Epithelial cell of proximal tubule (primary cell): ENCODE measurements around the gene AFAP1L1. TPM values are rescaled to one million over a fixed set of nuclear protein-coding genes. Genes with fewer than 3 reads are reported as not detected.

ENCODE experiments used
- DNase-seq: peaks from one replicate; pipeline ENCODE4 v3.0.0-alpha.2; 2011; ENCODE audit warnings: low read depth
- H3K4me3 ChIP-seq: 2 replicates; pipeline ENCODE4 v1.5.1; 2011; ENCODE audit warnings: low read depth, mild to moderate bottlenecking, low read length
- total RNA-seq: library from RNA; depleted of rRNA; stranded (reverse); fragments of >200 nt; gene quantifications from 2 replicates; pipeline ENCODE4 v1.2.3, GENCODE V29; 2015
- TF ChIP-seq, protein P1 (sequence below): conservative IDR thresholded peaks from 2 replicates; pipeline ENCODE4 v1.5.1; 2012; ENCODE audit warnings: low read depth, mild to moderate bottlenecking, low read length

The AFAP1L1 gene
- total RNA-seq, 1 donor from 2014 or later: 17.2 TPM

- no peak for DNase-seq
- H3K4me3 ChIP-seq: peak overlapping the region; percentile 100
- TF ChIP-seq, protein P1, sequence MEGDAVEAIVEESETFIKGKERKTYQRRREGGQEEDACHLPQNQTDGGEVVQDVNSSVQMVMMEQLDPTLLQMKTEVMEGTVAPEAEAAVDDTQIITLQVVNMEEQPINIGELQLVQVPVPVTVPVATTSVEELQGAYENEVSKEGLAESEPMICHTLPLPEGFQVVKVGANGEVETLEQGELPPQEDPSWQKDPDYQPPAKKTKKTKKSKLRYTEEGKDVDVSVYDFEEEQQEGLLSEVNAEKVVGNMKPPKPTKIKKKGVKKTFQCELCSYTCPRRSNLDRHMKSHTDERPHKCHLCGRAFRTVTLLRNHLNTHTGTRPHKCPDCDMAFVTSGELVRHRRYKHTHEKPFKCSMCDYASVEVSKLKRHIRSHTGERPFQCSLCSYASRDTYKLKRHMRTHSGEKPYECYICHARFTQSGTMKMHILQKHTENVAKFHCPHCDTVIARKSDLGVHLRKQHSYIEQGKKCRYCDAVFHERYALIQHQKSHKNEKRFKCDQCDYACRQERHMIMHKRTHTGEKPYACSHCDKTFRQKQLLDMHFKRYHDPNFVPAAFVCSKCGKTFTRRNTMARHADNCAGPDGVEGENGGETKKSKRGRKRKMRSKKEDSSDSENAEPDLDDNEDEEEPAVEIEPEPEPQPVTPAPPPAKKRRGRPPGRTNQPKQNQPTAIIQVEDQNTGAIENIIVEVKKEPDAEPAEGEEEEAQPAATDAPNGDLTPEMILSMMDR: no peak
These were observed 72.5 kb downstream of the AFAP1L1 start for GRCh38 chr5:149344151-149344550.

DNA sequence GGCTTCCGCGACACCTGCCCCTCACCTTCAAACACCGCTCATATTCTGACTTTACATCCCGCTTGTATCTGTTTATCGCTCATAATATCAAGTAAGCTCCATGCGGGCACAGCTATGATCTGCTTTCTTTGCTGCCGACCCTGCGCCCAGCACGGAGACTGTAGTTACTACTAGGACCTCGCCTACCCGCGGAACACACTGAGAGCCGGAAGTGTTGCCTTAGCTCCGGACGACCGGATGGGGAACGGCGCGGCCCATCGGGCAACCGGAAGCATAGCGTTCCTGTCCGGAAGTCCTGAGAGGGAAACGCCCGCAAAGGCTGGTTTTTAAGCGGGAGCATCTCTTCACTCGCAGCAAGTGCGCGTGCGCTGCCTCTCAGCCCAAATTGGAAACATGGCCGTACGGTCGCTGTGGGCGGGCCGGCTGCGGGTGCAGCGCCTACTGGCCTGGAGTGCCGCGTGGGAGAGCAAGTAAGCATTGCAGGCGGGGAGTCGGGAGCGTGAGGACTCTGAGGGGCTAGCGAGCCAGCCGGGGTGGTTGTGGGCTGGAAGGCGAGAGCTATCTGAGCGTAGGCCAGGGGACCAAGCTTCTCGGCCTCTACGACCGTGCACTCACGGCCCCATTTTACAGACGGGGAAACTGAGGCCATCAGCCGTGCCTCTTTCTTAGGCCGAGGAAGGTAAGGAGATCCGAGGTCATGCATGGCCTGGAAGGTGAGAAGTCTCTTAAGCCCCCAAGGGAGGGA, 73.7 kb downstream of the AFAP1L1 start, which contains the start of gene GRPEL2:
Gene GRPEL2 (plus strand): TSS at position 353 of the 745 bp plus-strand sequence. CDS start 41 bp downstream, at position 394.
- TF ChIP-seq, protein P1: no peak
- peak; percentile 77 for DNase-seq
- H3K4me3 ChIP-seq: peak within 1 kb of the TSS; percentile 100

- peak overlapping the region; percentile 100 for H3K4me3 ChIP-seq
- no peak for DNase-seq
- TF ChIP-seq, protein P1: no peak
These were observed 74.2 kb downstream of the AFAP1L1 start for GRCh38 chr5:149345892-149346222.

DNA sequence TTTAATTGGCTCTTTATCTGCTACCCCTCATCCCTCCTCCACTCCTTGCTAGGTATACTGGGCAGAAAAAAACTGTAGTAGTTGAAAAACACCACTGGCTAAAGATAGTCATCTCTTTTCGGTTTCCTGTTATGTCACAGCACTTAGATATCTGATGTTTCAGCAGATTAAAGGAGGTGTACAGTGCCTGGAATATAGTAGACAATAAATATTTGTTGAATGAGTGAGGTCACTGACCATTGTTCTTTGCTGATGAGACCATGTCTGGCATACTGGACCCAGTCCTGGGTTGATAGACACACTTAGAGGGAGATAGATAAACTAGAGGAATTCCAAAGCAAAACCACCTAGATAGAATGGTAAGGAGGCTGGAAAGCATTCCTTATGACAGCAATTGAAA, 76.9 kb downstream of the AFAP1L1 start:
- no peak overlapping the region for H3K4me3 ChIP-seq
- TF ChIP-seq, protein P1: no peak
- no peak for DNase-seq

DNA sequence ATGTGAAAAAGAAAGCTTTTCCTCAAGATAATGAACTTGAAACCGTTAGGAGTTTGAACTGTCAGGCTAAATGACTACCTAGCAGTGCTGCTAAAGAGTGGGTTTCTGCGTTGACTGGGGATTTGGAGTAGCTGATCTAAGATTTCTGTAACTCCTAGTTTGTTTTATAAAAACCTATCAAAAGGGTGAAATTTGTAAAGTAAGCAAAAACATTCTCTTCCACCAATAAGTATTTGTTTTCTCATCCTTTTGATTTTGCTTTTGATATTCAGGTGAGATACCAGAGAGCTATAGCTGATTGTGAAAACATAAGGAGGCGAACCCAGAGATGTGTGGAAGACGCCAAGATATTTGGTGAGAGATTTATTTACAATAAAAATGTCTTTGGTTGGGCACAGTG, 77.7 kb downstream of the AFAP1L1 start:
- H3K4me3 ChIP-seq: no peak overlapping the region
- TF ChIP-seq, protein P1: no peak
- no peak for DNase-seq

DNA sequence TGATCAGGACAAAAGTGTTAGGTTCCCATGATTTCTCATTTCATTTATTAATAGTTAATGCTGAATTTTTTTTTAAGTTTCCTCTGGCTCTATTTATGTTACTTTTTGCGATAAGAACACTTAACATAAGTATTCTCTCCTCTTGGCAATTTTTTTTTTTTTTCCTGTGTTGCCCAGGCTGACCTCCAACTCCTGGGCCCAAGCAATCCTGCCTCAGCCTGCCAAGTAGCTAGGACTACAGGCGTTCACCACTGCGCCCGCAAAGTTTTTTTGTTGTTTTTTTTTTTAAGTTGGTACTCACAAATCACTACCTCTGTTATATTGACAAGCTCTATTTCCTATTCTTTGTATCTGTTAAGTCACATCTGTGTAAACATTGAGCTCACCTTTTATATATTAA, 80.5 kb downstream of the AFAP1L1 start:
- no peak for DNase-seq
- TF ChIP-seq, protein P1: no peak
- no peak overlapping the region for H3K4me3 ChIP-seq

DNA sequence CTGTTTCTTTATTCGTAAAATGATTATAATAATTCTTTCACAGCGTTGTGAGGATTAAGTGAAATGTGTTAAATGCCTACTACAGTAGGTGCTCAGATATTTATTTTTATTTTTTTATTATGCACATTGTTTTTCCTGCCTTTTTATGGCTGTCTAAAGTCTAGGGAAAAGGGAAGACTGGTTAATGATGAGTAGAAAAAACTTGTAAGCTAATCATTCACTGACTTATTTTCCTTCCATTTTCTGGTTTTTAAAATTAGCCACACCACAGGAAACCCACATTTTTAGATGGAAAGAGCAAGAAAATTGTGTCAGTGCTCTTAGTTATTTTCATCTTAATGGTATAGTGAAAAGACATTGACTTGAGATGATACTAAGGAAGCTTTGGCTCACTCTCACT, 82.3 kb downstream of the AFAP1L1 start:
- TF ChIP-seq, protein P1: no peak
- DNase-seq: no peak

More for the DNA sequence above, 82.3 kb downstream of the AFAP1L1 start:
- H3K4me3 ChIP-seq: no peak overlapping the region
